Fibroblast of pulmonary artery (primary cell): Measurements from ENCODE around the gene ABCB8.

Experiments used
- DNase-seq: peaks from one replicate; pipeline ENCODE4 v3.0.0-alpha.2; 2010; ENCODE audit warnings: low read depth
- H3K4me3 ChIP-seq: replicated peaks from 2 replicates; pipeline ENCODE4 v1.5.1; 2011; ENCODE audit warnings: low read depth, mild to moderate bottlenecking, control low read depth, low read length, moderate library complexity
- CTCF ChIP-seq: IDR thresholded peaks from 2 replicates; pipeline ENCODE4 v1.5.1; 2011; ENCODE audit warnings: mild to moderate bottlenecking, control low read depth, low read length, inconsistent platforms; ENCODE audit errors: missing control alignments

The ABCB8 gene

GRCh38 chr7:151028131-151028947, at the start of gene ABCB8:
ABCB8 (plus strand) TSS chr7:151028450; CDS start chr7:151028516, 66 bp downstream.
- peak; percentile 99 for DNase-seq
- peak within 1 kb of the TSS; percentile 88 for H3K4me3 ChIP-seq
- TF ChIP-seq CTCF = peak; percentile 27

GRCh38 chr7:150979713-150980390, 48.4 kb upstream of the ABCB8 start:
- TF ChIP-seq CTCF = no peak
- no peak for DNase-seq
- no peak overlapping the region for H3K4me3 ChIP-seq

GRCh38 chr7:150980663-150981062, 47.6 kb upstream of the ABCB8 start:
- no peak for DNase-seq
- H3K4me3 ChIP-seq = no peak overlapping the region
- TF ChIP-seq CTCF = no peak

- TF ChIP-seq CTCF = no peak
- H3K4me3 ChIP-seq = no peak overlapping the region
- no peak for DNase-seq
Measured at GRCh38 chr7:150981644-150982043, 46.6 kb upstream of the ABCB8 start.

- H3K4me3 ChIP-seq = no peak overlapping the region
- no peak for DNase-seq
- no peak for TF ChIP-seq CTCF
Measured at GRCh38 chr7:150982351-150982750, 45.9 kb upstream of the ABCB8 start.

- H3K4me3 ChIP-seq = no peak overlapping the region
- TF ChIP-seq CTCF = no peak
- DNase-seq = peak; percentile 53
Measured at GRCh38 chr7:150983893-150984368, 44.3 kb upstream of the ABCB8 start.
